Osteoblast (primary cell): ENCODE measurements around the gene PLD4. TPM values are rescaled to one million over a fixed set of nuclear protein-coding genes. Genes with fewer than 3 reads are reported as not detected.
A peak's percentile ranks its signal among the peaks of the same experiment; 100 is the strongest.

ENCODE experiments used
- DNase-seq: peaks from one replicate; pipeline ENCODE4 v3.0.0; 2011; ENCODE audit warnings: low spot score, mixed read lengths; ENCODE audit not compliant: insufficient read length; ENCODE audit errors: missing footprints
- H2AFZ ChIP-seq: 2 replicates; pipeline ENCODE4 v1.6.0; 2011; ENCODE audit warnings: mild to moderate bottlenecking, low read length
- H3K27ac ChIP-seq: 2 replicates; pipeline ENCODE4 v1.5.1; 2011; ENCODE audit warnings: mild to moderate bottlenecking, low read depth, low read length, moderate library complexity
- H3K27me3 ChIP-seq: 2 replicates; pipeline ENCODE4 v1.6.0; 2012; ENCODE audit warnings: mild to moderate bottlenecking, control low read depth, inconsistent platforms, low read length, moderate library complexity; ENCODE audit not compliant: insufficient read depth
- H3K36me3 ChIP-seq: 2 replicates; pipeline ENCODE4 v1.5.1; 2011; ENCODE audit warnings: mild to moderate bottlenecking, low read length, control low read depth, moderate library complexity; ENCODE audit not compliant: insufficient read depth
- H3K4me1 ChIP-seq: 2 replicates; pipeline ENCODE4 v1.5.1; 2011; ENCODE audit warnings: mild to moderate bottlenecking, low read length, control low read depth, moderate library complexity; ENCODE audit not compliant: insufficient read depth
- H3K4me2 ChIP-seq: 2 replicates; pipeline ENCODE4 v1.6.0; 2011; ENCODE audit warnings: mild to moderate bottlenecking, low read length; ENCODE audit not compliant: insufficient read depth
- H3K4me3 ChIP-seq: fragments of 200-600 bp; sonication (generic); 3 replicates; pipeline ENCODE4 v1.5.1; 2012; ENCODE audit warnings: mild to moderate bottlenecking, low read length, inconsistent platforms; ENCODE audit not compliant: insufficient read depth
- H3K79me2 ChIP-seq: 2 replicates; pipeline ENCODE4 v1.6.0; 2012; ENCODE audit warnings: mild to moderate bottlenecking, low read length, control low read depth, inconsistent platforms; ENCODE audit not compliant: insufficient read depth
- H3K9me3 ChIP-seq: 2 replicates; pipeline ENCODE4 v1.5.1; 2011; ENCODE audit warnings: low read depth, low read length, control low read depth
- H4K20me1 ChIP-seq: 2 replicates; pipeline ENCODE4 v1.6.0; 2012; ENCODE audit warnings: mild to moderate bottlenecking, low read length, control low read depth; ENCODE audit not compliant: insufficient read depth
- CTCF ChIP-seq: IDR thresholded peaks from 2 replicates; pipeline ENCODE4 v1.5.1; 2011; ENCODE audit warnings: mild to moderate bottlenecking, low read depth, low read length, moderate library complexity; ENCODE audit errors: extremely low read depth
- total RNA-seq: library from RNA; depleted of rRNA; stranded (reverse); fragments of >200 nt; gene quantifications from 2 replicates; pipeline ENCODE4 v1.2.3, GENCODE V29; 2012

PLD4 gene
- total RNA-seq, 1 donor = not detected

GRCh38 chr14:104919993-104920315, 4.7 kb upstream of the PLD4 start:
- no peaks in the 10 kb centered on the region for H3K79me2 ChIP-seq
- peaks cover 6% of the 10 kb centered on the region for H3K27me3 ChIP-seq
- H3K27ac ChIP-seq = no peak overlapping the region
- H4K20me1 ChIP-seq = no peaks in the 10 kb centered on the region
- no peak for DNase-seq
- H3K9me3 ChIP-seq = peaks cover 4% of the 10 kb centered on the region
- TF ChIP-seq CTCF = no peak
- no peak overlapping the region for H3K4me2 ChIP-seq
- H2AFZ ChIP-seq = no peak overlapping the region
- H3K4me1 ChIP-seq = no peaks in the 10 kb centered on the region
- no peaks in the 10 kb centered on the region for H3K36me3 ChIP-seq
- no peak overlapping the region for H3K4me3 ChIP-seq

GRCh38 chr14:104923640-104924420, 849 bp upstream of the PLD4 start:
- H2AFZ ChIP-seq = no peak overlapping the region
- H3K4me1 ChIP-seq = no peaks in the 10 kb centered on the region
- DNase-seq = peak; percentile 23
- no peak overlapping the region for H3K27ac ChIP-seq
- no peaks in the 10 kb centered on the region for H4K20me1 ChIP-seq
- no peaks in the 10 kb centered on the region for H3K79me2 ChIP-seq
- no peak for TF ChIP-seq CTCF
- H3K4me2 ChIP-seq = no peak overlapping the region
- no peaks in the 10 kb centered on the region for H3K36me3 ChIP-seq
- H3K4me3 ChIP-seq = no peak overlapping the region
- H3K27me3 ChIP-seq = no peaks in the 10 kb centered on the region
- peaks cover 4% of the 10 kb centered on the region for H3K9me3 ChIP-seq

GRCh38 chr14:104925214-104925854, 655 bp downstream of the PLD4 start:
- no peak overlapping the region for H3K27ac ChIP-seq
- no peaks in the 10 kb centered on the region for H3K36me3 ChIP-seq
- H2AFZ ChIP-seq = no peak overlapping the region
- peaks cover 4% of the 10 kb centered on the region for H3K9me3 ChIP-seq
- no peaks in the 10 kb centered on the region for H3K27me3 ChIP-seq
- H3K4me2 ChIP-seq = no peak overlapping the region
- no peaks in the 10 kb centered on the region for H4K20me1 ChIP-seq
- H3K4me3 ChIP-seq = no peak overlapping the region
- TF ChIP-seq CTCF = no peak
- DNase-seq = no peak
- H3K4me1 ChIP-seq = no peaks in the 10 kb centered on the region
- H3K79me2 ChIP-seq = no peaks in the 10 kb centered on the region

GRCh38 chr14:104925855-104926609, 1.4 kb downstream of the PLD4 start:
- TF ChIP-seq CTCF = no peak
- no peaks in the 10 kb centered on the region for H3K27me3 ChIP-seq
- H3K36me3 ChIP-seq = no peaks in the 10 kb centered on the region
- peak; percentile 66 for DNase-seq
- peaks cover 4% of the 10 kb centered on the region for H3K9me3 ChIP-seq
- no peaks in the 10 kb centered on the region for H3K4me1 ChIP-seq
- no peak overlapping the region for H3K27ac ChIP-seq
- H4K20me1 ChIP-seq = no peaks in the 10 kb centered on the region
- H3K4me2 ChIP-seq = no peak overlapping the region
- no peak overlapping the region for H3K4me3 ChIP-seq
- H2AFZ ChIP-seq = no peak overlapping the region
- no peaks in the 10 kb centered on the region for H3K79me2 ChIP-seq
